ENCODE measurements around the gene ABI3BP.

ABI3BP gene

GRCh38 chr3:100982710-100983109, 10.5 kb downstream of the ABI3BP start:
- no peak for FAIRE-seq
- DNase-seq (ENCODE audit: insufficient read length, low spot score): no peak

- FAIRE-seq (no peak), DNase-seq (ENCODE audit: insufficient read length, low spot score) (no peak)
These were observed 11.9 kb downstream of the ABI3BP start for GRCh38 chr3:100981164-100981911.

DNA sequence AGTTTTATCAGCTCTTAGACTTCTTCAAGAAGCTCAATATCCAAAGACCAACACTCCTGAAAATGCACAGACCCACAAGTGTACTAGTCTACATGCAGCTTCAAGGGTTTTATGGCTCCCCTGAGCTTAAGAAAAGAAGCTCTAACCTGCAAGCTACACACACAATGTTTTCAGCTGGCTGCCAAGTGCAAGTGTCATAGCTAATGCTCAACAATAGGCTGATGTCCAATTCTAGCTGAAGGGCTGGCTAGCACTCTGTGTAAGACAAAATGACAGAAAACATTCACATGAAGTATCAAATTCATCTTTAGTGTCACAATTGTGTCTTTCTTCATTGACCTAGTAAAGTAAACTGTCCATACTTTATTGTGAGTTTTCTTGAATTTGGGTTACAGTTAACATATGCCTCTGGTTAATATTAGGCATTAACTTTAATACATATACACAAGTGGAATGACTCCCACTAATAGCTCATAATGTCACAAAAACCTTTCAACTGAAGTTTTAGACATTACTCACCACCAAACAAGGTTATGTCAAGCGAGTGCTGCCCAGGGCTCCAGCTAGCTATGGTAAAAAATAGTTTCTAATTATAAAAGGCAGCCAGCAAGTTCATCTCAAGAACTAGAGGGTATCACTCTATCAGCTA, 15.1 kb downstream of the ABI3BP start:
- no peak for FAIRE-seq
- no peak for DNase-seq (ENCODE audit: insufficient read length, low spot score)

DNA sequence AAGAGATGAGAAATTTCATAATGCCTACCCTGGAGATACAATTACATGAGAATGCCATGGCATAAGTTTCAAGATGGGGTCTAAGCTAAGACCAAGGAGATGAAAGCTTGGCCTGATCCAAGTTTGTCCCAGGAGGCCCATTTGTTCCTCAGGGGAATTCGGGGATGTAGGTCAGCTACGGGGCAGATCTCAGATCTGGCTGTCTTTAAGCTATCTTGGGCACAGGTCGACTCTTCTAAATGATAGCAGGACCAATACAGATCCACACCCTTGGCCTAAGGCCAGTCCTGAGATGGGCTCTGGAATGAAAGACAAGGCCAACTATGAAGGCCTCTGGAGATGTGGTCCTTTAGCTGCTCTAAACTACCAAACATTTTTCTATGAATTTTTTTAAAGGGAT, 16.6 kb downstream of the ABI3BP start:
- no peak for FAIRE-seq

GRCh38 chr3:100975714-100976113, 17.5 kb downstream of the ABI3BP start:
- FAIRE-seq (no peak), DNase-seq (ENCODE audit: insufficient read length, low spot score) (no peak)

More for the DNA sequence above, 16.6 kb downstream of the ABI3BP start:
- no peak for DNase-seq (ENCODE audit: insufficient read length, low spot score)

- DNase-seq (ENCODE audit: insufficient read length, low spot score): no peak
- FAIRE-seq: no peak
These were observed 19.6 kb downstream of the ABI3BP start for GRCh38 chr3:100973594-100973993.

DNA sequence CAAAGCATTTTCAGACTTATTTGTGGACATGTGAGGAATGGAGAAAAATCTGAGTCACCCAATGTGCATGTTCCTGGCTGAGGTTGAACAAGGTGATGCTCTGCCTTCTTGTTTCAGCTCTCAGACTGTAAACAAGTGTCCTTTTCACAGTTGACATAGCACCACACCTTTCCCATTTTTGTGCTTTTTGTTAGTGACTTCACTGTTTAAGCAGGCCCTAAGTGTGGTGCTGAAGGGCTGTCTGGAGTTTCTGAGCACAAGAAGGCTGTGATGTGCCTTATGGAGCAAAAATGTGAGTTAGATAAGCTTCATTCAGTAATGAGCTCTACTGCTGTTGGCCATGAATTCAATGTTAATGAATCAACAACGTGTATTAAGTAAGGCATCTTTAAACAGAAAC, 20.4 kb downstream of the ABI3BP start:
- no peak for DNase-seq (ENCODE audit: insufficient read length, low spot score)
- no peak for FAIRE-seq

GRCh38 chr3:100972301-100972844, 20.8 kb downstream of the ABI3BP start:
- DNase-seq (ENCODE audit: insufficient read length, low spot score) (no peak), FAIRE-seq (no peak)

DNA sequence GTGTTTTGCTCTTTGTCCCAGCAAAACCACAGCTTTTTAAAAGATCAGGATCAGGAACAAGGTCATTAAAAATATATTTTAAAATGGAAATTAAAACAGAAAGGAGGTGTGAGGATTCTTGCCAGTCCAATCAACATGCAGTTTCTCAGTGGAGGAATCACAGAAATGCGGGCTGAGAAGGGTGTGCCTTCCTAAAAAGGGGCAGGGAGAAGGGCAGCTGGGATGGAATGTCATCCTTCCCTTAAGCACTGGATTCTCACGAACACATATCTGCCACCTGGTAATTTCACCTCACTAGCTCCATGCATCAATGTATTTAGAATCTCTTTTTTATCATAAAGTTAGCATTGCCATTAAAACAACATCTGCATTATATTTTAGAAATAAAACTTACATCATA, 21.4 kb downstream of the ABI3BP start:
- DNase-seq (ENCODE audit: insufficient read length, low spot score) (no peak), FAIRE-seq (no peak)

DNA sequence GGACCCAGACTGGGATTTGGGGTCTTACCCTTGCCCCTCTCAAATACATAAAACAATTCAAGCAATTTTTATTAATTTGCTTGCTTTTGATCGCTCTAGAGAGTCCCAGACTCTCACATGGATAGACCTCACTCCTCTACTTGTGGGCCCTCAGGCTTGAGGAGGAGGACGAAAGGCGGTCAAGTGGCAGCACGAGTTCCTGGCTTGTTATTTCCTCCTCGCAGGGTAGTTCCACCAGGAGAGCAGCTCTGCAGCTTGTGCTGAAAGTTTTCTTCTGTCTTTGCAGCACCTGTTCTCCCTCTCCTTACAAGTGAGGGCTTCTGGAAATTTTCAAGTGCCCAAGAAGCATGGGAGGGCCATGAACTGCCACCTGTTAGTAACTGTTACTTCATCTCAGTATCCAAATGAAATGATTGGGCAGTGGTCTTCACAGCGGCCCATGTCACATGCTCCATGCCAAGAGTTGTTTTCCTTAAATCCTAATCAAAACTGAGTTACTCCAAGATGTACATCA, 22.7 kb downstream of the ABI3BP start:
- FAIRE-seq: no peak

DNA sequence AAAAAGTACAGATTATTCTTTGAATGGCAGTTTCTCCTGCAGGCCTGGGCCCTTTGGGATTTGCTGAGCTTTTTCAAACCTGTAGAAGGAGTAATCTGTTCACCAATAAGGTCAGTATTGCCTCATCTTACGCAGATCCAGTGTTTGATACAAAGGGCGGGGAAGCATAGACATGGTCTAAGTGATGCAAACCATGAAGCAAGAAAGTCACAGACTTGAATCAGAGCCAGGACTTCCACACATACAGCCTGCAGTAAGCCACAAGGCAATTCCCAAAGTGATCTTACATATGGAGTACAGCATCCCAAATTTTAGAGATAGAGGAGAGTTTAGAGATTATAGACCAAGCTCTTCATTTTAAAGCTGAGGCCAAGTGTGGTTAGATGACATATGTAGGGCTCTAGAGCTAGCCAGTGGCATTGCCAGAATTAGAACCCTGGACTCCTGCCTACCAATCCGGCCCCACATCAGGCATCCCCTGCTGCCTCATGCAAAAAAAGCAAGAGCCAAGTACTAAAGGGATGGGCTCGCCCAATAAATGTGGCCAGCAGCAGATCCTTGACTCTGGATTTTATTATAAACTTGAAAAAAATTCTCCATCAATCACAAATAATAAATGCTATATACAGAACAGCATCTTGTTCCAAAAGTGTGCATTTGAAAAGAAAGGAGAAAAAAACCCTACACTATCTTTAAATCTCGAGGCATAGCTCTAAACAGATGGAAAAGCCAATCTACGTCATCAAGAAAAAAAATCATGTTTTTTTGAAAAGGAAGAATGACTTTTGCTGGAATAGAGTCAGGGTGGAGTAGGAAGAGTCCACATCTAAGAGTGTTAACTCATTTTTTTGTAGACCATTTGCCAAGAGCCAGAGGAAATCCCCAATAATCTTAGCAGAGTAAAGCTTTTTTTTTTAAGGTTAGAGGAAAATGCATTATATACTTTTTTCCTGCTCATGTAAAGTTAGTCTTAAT, 24.0 kb downstream of the ABI3BP start:
- no peak for FAIRE-seq
- DNase-seq (ENCODE audit: insufficient read length, low spot score): no peak

More for the DNA sequence above, 22.7 kb downstream of the ABI3BP start:
- no peak for DNase-seq (ENCODE audit: insufficient read length, low spot score)

DNA sequence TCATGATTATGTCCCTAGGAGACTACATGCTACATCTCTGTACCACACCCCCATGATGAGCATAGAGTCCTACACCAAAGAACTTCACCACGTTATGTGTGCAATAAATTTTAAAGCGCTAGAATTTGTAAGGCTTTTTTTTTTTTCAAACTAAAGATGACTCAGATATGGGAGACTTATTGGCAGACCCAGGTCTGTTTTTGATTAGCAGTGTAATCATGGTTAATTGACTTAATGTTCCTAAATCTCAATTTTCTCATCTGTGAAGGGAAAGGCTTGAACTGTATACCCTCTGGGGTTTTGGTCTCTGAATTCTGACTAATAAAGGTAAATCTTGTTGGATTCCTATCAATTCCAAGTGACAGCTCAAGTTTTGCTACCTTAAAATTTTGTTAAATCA, 26.4 kb downstream of the ABI3BP start:
- FAIRE-seq (no peak), DNase-seq (ENCODE audit: insufficient read length, low spot score) (no peak)

GRCh38 chr3:100966049-100966491, 27.2 kb downstream of the ABI3BP start:
- no peak for FAIRE-seq

DNA sequence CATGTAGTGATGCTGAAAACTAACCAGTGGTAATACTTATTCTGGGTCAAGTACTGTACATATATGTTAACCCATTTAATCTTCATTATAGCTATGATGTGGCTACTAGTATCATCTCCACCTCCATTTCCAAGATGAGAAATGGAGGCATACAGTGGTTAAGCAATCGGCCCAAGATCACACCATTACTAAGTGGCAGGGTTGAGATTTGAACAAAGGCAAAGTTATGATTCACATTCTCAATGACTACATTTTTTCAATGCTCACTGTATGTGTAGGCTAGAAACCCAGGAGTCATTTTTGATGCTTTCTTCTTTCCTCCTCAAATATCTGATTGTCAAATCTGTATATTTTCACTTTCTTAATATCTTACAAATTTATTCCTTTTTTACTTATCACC, 30.2 kb downstream of the ABI3BP start:
- DNase-seq (ENCODE audit: insufficient read length, low spot score) (no peak), FAIRE-seq (no peak)

More at GRCh38 chr3:100966049-100966491, 27.2 kb downstream of the ABI3BP start:
- DNase-seq (ENCODE audit: insufficient read length, low spot score): no peak

DNA sequence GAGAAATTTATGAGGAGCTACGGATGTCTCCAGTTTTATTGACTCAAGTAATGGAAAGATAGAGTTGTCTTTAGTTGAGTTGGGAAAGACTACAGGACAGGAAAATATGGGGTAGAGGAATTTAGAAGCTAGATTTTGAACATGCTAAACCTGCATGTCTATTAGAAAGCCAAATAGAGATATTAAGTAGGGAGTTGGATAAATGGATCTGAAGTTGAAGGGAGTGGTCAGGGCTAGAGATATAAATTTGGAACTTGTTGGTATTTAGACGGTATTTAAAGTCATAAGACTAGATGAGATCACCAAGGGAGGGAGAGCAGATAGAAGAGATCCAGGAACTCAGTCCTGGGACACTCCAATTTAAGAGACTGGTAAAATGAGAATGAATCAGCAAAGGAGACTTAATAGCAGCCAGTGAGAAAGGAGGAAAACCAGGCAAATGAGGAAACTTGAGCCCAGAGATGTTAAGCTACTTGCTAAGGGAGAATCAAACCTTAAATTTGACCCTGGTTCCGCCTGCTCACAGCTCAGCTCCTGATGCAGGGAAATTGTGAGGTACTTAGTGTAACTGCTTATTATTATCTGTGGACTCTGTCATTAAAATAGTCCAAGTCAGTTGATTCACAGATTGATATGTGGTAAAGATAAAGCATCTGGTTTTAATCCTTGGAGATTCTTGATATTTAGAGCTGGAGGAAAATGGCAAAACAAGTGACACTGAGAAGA, 35.8 kb downstream of the ABI3BP start:
- FAIRE-seq (no peak), DNase-seq (ENCODE audit: insufficient read length, low spot score) (no peak)

GRCh38 chr3:100956276-100956675, 36.9 kb downstream of the ABI3BP start:
- DNase-seq (ENCODE audit: insufficient read length, low spot score) (no peak), FAIRE-seq (no peak)

DNA sequence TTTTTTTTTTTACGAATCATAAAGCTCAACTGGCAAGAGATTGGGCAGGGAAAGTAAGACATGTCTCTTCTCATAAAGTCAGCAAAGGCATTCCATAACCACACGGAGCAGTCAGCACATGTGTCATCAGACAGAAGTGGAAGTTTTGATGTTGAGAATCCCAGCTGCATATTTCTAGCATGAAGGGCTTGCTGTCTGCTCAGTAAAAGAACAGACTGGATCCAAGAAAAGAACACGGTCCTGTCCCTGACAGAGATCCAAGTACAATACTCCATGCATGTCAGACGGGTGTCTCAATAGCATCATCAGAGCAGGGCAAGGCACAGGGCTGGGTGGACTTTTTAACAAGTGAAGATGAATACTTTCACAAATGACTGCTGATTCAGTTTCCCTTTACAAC, 38.2 kb downstream of the ABI3BP start:
- FAIRE-seq: no peak

GRCh38 chr3:100954199-100954935, 38.9 kb downstream of the ABI3BP start:
- DNase-seq (ENCODE audit: insufficient read length, low spot score) (no peak), FAIRE-seq (no peak)

More for the DNA sequence above, 38.2 kb downstream of the ABI3BP start:
- no peak for DNase-seq (ENCODE audit: insufficient read length, low spot score)

- DNase-seq (ENCODE audit: insufficient read length, low spot score) (no peak), FAIRE-seq (no peak)
These were observed 40.1 kb downstream of the ABI3BP start for GRCh38 chr3:100953103-100953502.

Measured in GM19239 (cell line).